Body of pancreas (tissue), 4 donors: ENCODE data around the gene PRTN3. TPM values are rescaled to one million over a fixed set of nuclear protein-coding genes. Genes with fewer than 3 reads are reported as not detected.
A peak's percentile ranks its signal among the peaks of the same experiment; 100 is the strongest.
"Not testable (repeated sequence)": the region's sequence is repeated elsewhere in the genome, so short reads cannot be mapped to it uniquely, and the experiment has no call there.

Source experiments
- ATAC-seq: fragments of 150-250 bp; one replicate; pipeline ENCODE4 v1.9.1; 2016
- DNase-seq, 4 donors: peaks; one replicate each; pipeline ENCODE4 v3.0.0-alpha.2; 2019
- H3K27ac ChIP-seq, 4 donors: fragments of 200-600 bp; sonication (generic); 1 replicate in 3 of 4; 2 replicates in 1 of 4; pipeline versions ENCODE4 v1.5.1 to v1.6.1; 2016 to 2019; ENCODE audit warnings: mild to moderate bottlenecking in 1 of 4, mixed read lengths in 1 of 4, moderate library complexity in 1 of 4
- H3K27me3 ChIP-seq, 2 donors: fragments of 200-600 bp; sonication (generic); one replicate each; pipeline ENCODE4 v1.6.0; 2016; ENCODE audit warnings: mild to moderate bottlenecking in 1 of 2
- H3K36me3 ChIP-seq, 2 donors: fragments of 200-600 bp; sonication (generic); replicated peaks in 1 of 2; 2 replicates each; pipeline ENCODE4 v1.5.1; 2016; ENCODE audit warnings: low read depth in 2 of 2; ENCODE audit not compliant: insufficient read depth in 1 of 2
- H3K4me1 ChIP-seq: fragments of 200-600 bp; sonication (generic); one replicate; pipeline ENCODE4 v1.6.0; 2016
- H3K4me3 ChIP-seq, 2 donors: fragments of 200-600 bp; sonication (generic); 1 replicate in 1 of 2; 2 replicates in 1 of 2; pipeline ENCODE4 v1.5.1; 2016 to 2019
- H3K9me3 ChIP-seq, 3 donors: fragments of 200-600 bp; sonication (generic); 1 replicate in 2 of 3; 2 replicates in 1 of 3; pipeline ENCODE4 v1.5.1; 2016
- CTCF ChIP-seq, 7 experiments: fragments of 450-650 bp in 4 of 7; fragments of 200-600 bp in 3 of 7; sonication (generic) in 3 of 7; IDR thresholded peaks; one replicate each; pipeline ENCODE4 v1.5.1; 2016 to 2019; ENCODE audit warnings: antibody characterized with exemption in 7 of 7
- POLR2A ChIP-seq, 3 donors: fragments of 450-650 bp; IDR thresholded peaks; one replicate each; pipeline ENCODE4 v1.6.1; 2016; ENCODE audit warnings: antibody characterized with exemption in 3 of 3, mild to moderate bottlenecking in 2 of 3
- WGBS, 2 donors: methylation state at CpG; one replicate each; pipeline ENCODE4 v1.1.5; 2017; 5-methylcytosine and 5-hydroxymethylcytosine counted together
- intact Hi-C: fragments of 100-400 bp; cut with DNase I; formaldehyde crosslinking; loops from one replicate; pipeline ENCODE4 v1.15.1; 2023
- total RNA-seq, 2 donors: library from RNA; depleted of rRNA; stranded (reverse); fragments of >200 nt; gene quantifications; one replicate each; pipeline ENCODE4 v1.1.0, GENCODE V29; 2016

Gene PRTN3
- total RNA-seq, 2 donors from 2014 or later, result 0.99 TPM; not detected in 1

- TF ChIP-seq POLR2A (IDR thresholded peaks at IDR 0.05), result no peak
- TF ChIP-seq CTCF (IDR thresholded peaks at IDR 0.05), result no peak
- no peaks in the 10 kb centered on the region for H3K36me3 ChIP-seq
- no peak overlapping the region for H3K27ac ChIP-seq
- H3K27me3 ChIP-seq, result no peaks in the 10 kb centered on the region
- H3K4me1 ChIP-seq, result peaks cover 15% of the 10 kb centered on the region
- 60 to 72% methylated on average over 12 to 15 of the region's 18 CpGs for WGBS, 2 donors
- DNase-seq, result no peak
- H3K9me3 ChIP-seq, result no peaks in the 10 kb centered on the region
- no peak overlapping the region for H3K4me3 ChIP-seq
- intact Hi-C loops, result no loop called here
- ATAC-seq, result no peak
Observed at GRCh38 chr19:829129-829758, 11.6 kb upstream of the PRTN3 start.

DNA sequence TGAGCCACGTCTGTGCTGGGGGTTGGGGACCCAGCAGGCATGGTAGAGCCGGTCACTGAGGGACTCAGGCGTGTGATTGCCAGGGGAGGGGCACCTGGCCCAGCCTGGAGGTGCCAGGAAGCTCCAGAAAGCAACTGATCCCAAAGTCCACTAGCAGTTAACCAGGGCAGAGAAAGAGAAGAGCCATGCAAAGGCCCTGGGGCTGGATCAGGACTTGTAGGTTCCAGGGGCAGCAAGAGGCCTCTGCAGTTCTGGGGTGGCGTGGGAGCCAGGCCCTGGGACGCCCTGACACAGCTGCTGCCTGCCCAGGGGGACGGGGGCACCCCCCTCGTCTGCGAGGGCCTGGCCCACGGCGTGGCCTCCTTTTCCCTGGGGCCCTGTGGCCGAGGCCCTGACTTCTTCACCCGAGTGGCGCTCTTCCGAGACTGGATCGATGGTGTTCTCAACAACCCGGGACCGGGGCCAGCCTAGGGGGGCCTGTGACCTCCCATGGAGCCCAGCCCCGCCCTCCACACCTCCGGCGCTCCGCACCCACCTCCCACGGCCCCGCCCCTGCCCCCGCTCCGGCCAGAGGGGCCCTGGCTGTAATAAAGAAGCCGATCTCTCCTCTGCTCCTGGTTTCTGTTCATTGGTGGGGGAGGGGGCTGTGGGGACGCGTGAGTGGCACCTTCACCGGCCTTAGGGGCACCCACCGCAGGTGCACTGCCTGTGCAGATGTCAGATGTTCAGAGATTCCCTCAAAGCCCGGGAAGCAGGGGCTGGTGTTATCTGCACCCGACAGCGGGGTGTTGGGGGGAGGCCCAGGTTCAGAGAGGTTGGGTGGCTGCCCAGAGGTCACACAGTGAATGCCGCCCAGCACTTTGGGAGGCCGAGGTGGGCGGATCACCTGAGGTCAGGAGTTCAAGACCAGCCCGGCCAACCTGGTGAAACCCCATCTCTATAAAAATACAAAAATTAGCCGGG is 9.1 kb upstream of the PRTN3 start:
- H3K27me3 ChIP-seq, result no peaks in the 10 kb centered on the region
- ATAC-seq (peak; percentile 77), DNase-seq (peak; percentile 56 to 73 (median 70))
- no peak for TF ChIP-seq POLR2A (IDR thresholded peaks at IDR 0.05)
- no peak for TF ChIP-seq CTCF (IDR thresholded peaks at IDR 0.05)
- peaks cover 15% of the 10 kb centered on the region for H3K4me1 ChIP-seq
- no peak overlapping the region for H3K4me3 ChIP-seq
- intact Hi-C loops, result no loop called here
- WGBS, 2 donors, result 36 to 40% methylated on average over 4 to 35 of the region's 38 CpGs
- H3K9me3 ChIP-seq, result no peaks in the 10 kb centered on the region
- no peaks in the 10 kb centered on the region for H3K36me3 ChIP-seq
- peak overlapping the region in 3 of 4 donors; percentile 17 to 67 (median 66) for H3K27ac ChIP-seq

GRCh38 chr19:834216-834615 is 6.6 kb upstream of the PRTN3 start:
- Histone ChIP-seq H3K4me1 (peaks cover 15% of the 10 kb centered on the region), H3K36me3 (no peaks in the 10 kb centered on the region), H3K27ac (no peak overlapping the region), H3K4me3 (no peak overlapping the region), H3K27me3 (no peaks in the 10 kb centered on the region), H3K9me3 (no peaks in the 10 kb centered on the region)
- 70 to 79% methylated on average over 24 of the region's 24 CpGs for WGBS, 2 donors
- intact Hi-C loops, result no loop called here
- TF ChIP-seq CTCF (IDR thresholded peaks at IDR 0.05), result no peak
- no peak for TF ChIP-seq POLR2A (IDR thresholded peaks at IDR 0.05)
- ATAC-seq (no peak), DNase-seq (no peak)

DNA sequence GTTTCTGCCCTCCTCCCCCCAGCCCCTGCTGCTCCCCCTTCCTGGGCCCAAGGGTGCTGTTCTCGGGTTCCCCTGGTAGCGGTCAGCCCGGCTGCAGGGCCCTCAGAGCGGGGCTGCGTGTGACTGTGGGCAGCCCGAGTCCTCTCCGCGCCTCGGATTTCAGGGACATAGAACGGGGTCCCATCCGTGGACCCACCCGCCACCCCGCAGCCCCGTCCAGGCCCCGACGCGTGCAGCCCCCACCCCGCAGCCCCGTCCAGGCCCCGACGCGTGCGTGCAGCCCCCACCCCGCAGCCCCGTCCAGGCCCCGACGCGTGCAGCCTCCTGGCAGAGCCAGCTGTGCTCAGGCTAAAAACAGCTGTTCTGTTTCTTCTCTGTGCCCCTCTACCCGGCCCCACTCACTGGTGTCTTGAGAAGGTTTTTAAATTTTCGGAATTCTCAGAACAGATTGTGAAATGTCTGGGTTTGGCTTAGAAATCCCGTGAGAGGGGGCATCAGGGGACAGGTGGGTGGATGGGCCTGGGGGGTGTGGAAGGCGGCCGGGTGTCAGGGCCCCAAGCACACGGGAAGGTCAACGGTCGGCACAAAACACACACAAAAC is 5.5 kb upstream of the PRTN3 start:
- intact Hi-C loops, result no loop called here
- DNase-seq (no peak), ATAC-seq (no peak)
- Histone ChIP-seq H3K9me3 (no peaks in the 10 kb centered on the region), H3K36me3 (no peaks in the 10 kb centered on the region), H3K27ac (no peak overlapping the region), H3K4me3 (no peak overlapping the region), H3K27me3 (no peaks in the 10 kb centered on the region), H3K4me1 (peaks cover 15% of the 10 kb centered on the region)
- WGBS, 2 donors, result 37 to 64% methylated on average over 7 to 33 of the region's 36 CpGs
- TF ChIP-seq POLR2A (IDR thresholded peaks at IDR 0.05), result no peak
- TF ChIP-seq CTCF (IDR thresholded peaks at IDR 0.05), result no peak

- H3K9me3 ChIP-seq, intact Hi-C loops, DNase-seq, H3K27ac ChIP-seq, H3K4me3 ChIP-seq, H3K36me3 ChIP-seq, ATAC-seq: not testable (repeated sequence)
- 77 to 90% methylated on average over 6 to 7 of the region's 7 CpGs for WGBS, 2 donors
- Histone ChIP-seq H3K4me1 (peaks cover 11% of the 10 kb centered on the region), H3K27me3 (peaks cover 0 to 12% of the 10 kb centered on the region in 2 donors)
Observed at GRCh38 chr19:842802-843179, 2.0 kb downstream of the PRTN3 start.
